H1 (cell line): ENCODE results near the gene BRINP3.

ENCODE experiments used
- ATF3 ChIP-seq: IDR thresholded peaks from 2 replicates; pipeline ENCODE4 v1.6.1; 2011; ENCODE audit warnings: low read depth, mild to moderate bottlenecking, low read length; ENCODE audit not compliant: insufficient read depth
- CHD1 ChIP-seq: IDR thresholded peaks from 2 replicates; pipeline ENCODE4 v1.6.1; 2012; ENCODE audit warnings: low read depth, low read length, improper control_type of control experiment
- CHD2 ChIP-seq: IDR thresholded peaks from 2 replicates; pipeline ENCODE4 v1.6.1; 2012; ENCODE audit warnings: low read length, improper control_type of control experiment
- CREB1 ChIP-seq: IDR thresholded peaks from 2 replicates; pipeline ENCODE4 v1.6.1; 2012; ENCODE audit warnings: inconsistent platforms
- CTCF ChIP-seq, 3 experiments: IDR thresholded peaks; 1 replicate in 2 of 3; 2 replicates in 1 of 3; pipeline versions ENCODE4 v1.5.1 to v1.6.1; 2011; ENCODE audit warnings: low read length in 3 of 3, mild to moderate bottlenecking in 3 of 3, inconsistent platforms in 2 of 3, low read depth in 1 of 3, moderate library complexity in 1 of 3; ENCODE audit not compliant: insufficient read depth in 1 of 3; ENCODE audit errors: control extremely low read depth in 1 of 3
- KDM1A ChIP-seq: fragments of 200-600, 300-600 bp; sonication (generic); IDR thresholded peaks from 2 replicates; pipeline ENCODE4 v1.7.1; 2016; ENCODE audit warnings: mild to moderate bottlenecking, low read length, borderline replicate concordance
- POLR2A ChIP-seq, 2 experiments: IDR thresholded peaks; 1 replicate in 1 of 2; 2 replicates in 1 of 2; pipeline ENCODE4 v1.6.1; 2011; ENCODE audit warnings: low read depth in 2 of 2, low read length in 2 of 2, mild to moderate bottlenecking in 2 of 2; ENCODE audit errors: control extremely low read depth in 1 of 2
- POLR2AphosphoS5 ChIP-seq: IDR thresholded peaks from 2 replicates; pipeline ENCODE4 v1.6.1; 2011; ENCODE audit warnings: low read depth, low read length
- RAD21 ChIP-seq, 2 experiments: IDR thresholded peaks in 1 of 2; conservative IDR thresholded peaks in 1 of 2; 2 replicates each; pipeline ENCODE4 v1.6.1; 2011; ENCODE audit warnings: low read depth in 2 of 2, low read length in 2 of 2, improper control_type of control experiment in 1 of 2, inconsistent platforms in 1 of 2, mild to moderate bottlenecking in 1 of 2, moderate library complexity in 1 of 2
- RFX5 ChIP-seq: IDR thresholded peaks from 2 replicates; pipeline ENCODE4 v1.6.1; 2011; ENCODE audit warnings: low read depth, low read length, improper control_type of control experiment, borderline replicate concordance
- RXRA ChIP-seq: IDR thresholded peaks from 2 replicates; pipeline ENCODE4 v1.6.1; 2011; ENCODE audit warnings: low read depth, mild to moderate bottlenecking, low read length, moderate library complexity; ENCODE audit not compliant: insufficient read depth
- SIN3A ChIP-seq, 2 experiments: IDR thresholded peaks in 1 of 2; conservative IDR thresholded peaks in 1 of 2; 2 replicates each; pipeline ENCODE4 v1.6.1; 2011 to 2012; ENCODE audit warnings: low read length in 2 of 2, improper control_type of control experiment in 1 of 2, low read depth in 1 of 2, mild to moderate bottlenecking in 1 of 2
- TAF1 ChIP-seq: IDR thresholded peaks from 2 replicates; pipeline ENCODE4 v1.6.1; 2011; ENCODE audit warnings: mild to moderate bottlenecking, low read depth, low read length
- ZNF274 ChIP-seq: IDR thresholded peaks from 2 replicates; pipeline ENCODE4 v1.7.0; 2012; ENCODE audit warnings: low read length, borderline replicate concordance; ENCODE audit errors: extremely low read depth

- TF ChIP-seq RAD21 (IDR thresholded peaks at IDR 0.05 in 1 of 2, conservative IDR thresholded peaks at IDR 0.05 in 1 of 2; ENCODE audit: low read depth in 2 of 2, low read length in 2 of 2) (no peak), ATF3 (no peak), KDM1A (no peak), CTCF (IDR thresholded peaks at IDR 0.05; ENCODE audit: control extremely low read depth in 1 of 3, insufficient read depth in 1 of 3, low read depth in 1 of 3, low read length in 3 of 3) (no peak), POLR2A (IDR thresholded peaks at IDR 0.05; ENCODE audit: control extremely low read depth in 1 of 2, low read depth in 2 of 2, low read length in 2 of 2) (no peak), RFX5 (no peak), CHD1 (no peak), ZNF274 (no peak), TAF1 (no peak), POLR2AphosphoS5 (no peak), CREB1 (no peak), RXRA (no peak), CHD2 (no peak), SIN3A (conservative IDR thresholded peaks at IDR 0.05 in 1 of 2, IDR thresholded peaks at IDR 0.05 in 1 of 2; ENCODE audit: low read depth in 1 of 2, low read length in 2 of 2) (no peak)
Observed at GRCh38 chr1:190367200-190367599, 110.5 kb downstream of the BRINP3 start.
